Kidney (tissue), 14 donors: ENCODE results near the gene SIPA1L2. TPM values are rescaled to one million over a fixed set of nuclear protein-coding genes. Genes with fewer than 3 reads are reported as not detected.
A peak's percentile ranks its signal among the peaks of the same experiment; 100 is the strongest.

Source experiments
- DNase-seq, 5 donors: peaks; one replicate each; pipeline ENCODE4 v3.0.0-alpha.2; 2013 to 2020
- FAIRE-seq: peaks from 2 replicates; lab custom pipeline; 2012; peaks lifted over from hg19 to GRCh38; lab: Jason Lieb, UNC
- H3K27ac ChIP-seq, 2 donors: one replicate each; pipeline ENCODE4 v1.7.0; 2013; ENCODE audit warnings: low read depth in 2 of 2, low read length in 2 of 2, inconsistent platforms in 1 of 2
- H3K27me3 ChIP-seq: one replicate; pipeline ENCODE4 v1.7.1; 2013; ENCODE audit warnings: low read length, inconsistent platforms; ENCODE audit not compliant: control insufficient read depth, insufficient read depth
- H3K36me3 ChIP-seq, 3 donors: one replicate each; pipeline versions ENCODE4 v1.7.0 to v1.7.1; 2013; ENCODE audit warnings: low read length in 3 of 3, control low read depth in 1 of 3, inconsistent platforms in 1 of 3; ENCODE audit not compliant: insufficient read depth in 3 of 3, control insufficient read depth in 2 of 3
- H3K4me1 ChIP-seq, 3 donors: one replicate each; pipeline versions ENCODE4 v1.7.0 to v1.7.1; 2013; ENCODE audit warnings: low read length in 3 of 3, inconsistent platforms in 1 of 3, low read depth in 1 of 3; ENCODE audit not compliant: control insufficient read depth in 2 of 3, insufficient read depth in 2 of 3
- H3K4me3 ChIP-seq, 3 donors: one replicate each; pipeline versions ENCODE4 v1.7.0 to v1.8.1; 2013; ENCODE audit warnings: low read length in 3 of 3, control low read depth in 1 of 3, inconsistent platforms in 1 of 3
- H3K9ac ChIP-seq, 3 donors: one replicate each; pipeline versions ENCODE4 v1.7.0 to v1.7.1; 2013; ENCODE audit warnings: low read length in 3 of 3, control low read depth in 1 of 3, inconsistent platforms in 1 of 3
- H3K9me3 ChIP-seq, 3 donors: one replicate each; pipeline versions ENCODE4 v1.7.0 to v1.7.1; 2013; ENCODE audit warnings: low read length in 3 of 3, control low read depth in 1 of 3, inconsistent platforms in 1 of 3; ENCODE audit not compliant: control insufficient read depth in 2 of 3, insufficient read depth in 1 of 3
- CTCF ChIP-seq: IDR thresholded peaks from 3 replicates; pipeline ENCODE4 v1.5.1; 2012; ENCODE audit warnings: mild to moderate bottlenecking, moderate library complexity, borderline replicate concordance; ENCODE audit not compliant: insufficient read depth; ENCODE audit errors: extremely low read depth
- intact Hi-C: fragments of 100-400 bp; cut with DNase I; formaldehyde crosslinking; loops from one replicate; pipeline ENCODE4 v1.11.1; 2022
- polyA plus RNA-seq: library from polyadenylated mRNA; stranded (reverse); fragments of 350-450 nt; fragmentation: Illumina TruSeq; extraction: RNeasy Lipid Tissue Mini Kit (QIAGEN cat#74804); gene quantifications from one replicate; pipeline ENCODE4 v1.2.3, GENCODE V29; 2014; ENCODE audit warnings: low read depth, low replicate concordance; ENCODE audit not compliant: insufficient read depth
- total RNA-seq: library from RNA; stranded (reverse); fragmentation: NEBNext Ultra II Directional; extraction: Animal tissue kit (Norgen Biotek cat#: 25700); gene quantifications from one replicate; pipeline ENCODE4 v1.2.1, GENCODE V29; 2021
- donor health status: control.
- donor health status: control.
- donor health status: control.
- donor health status: control.
- donor health status: control.
- donor health status: DM: yes; HTN: yes; CAD: no.
- donor health status: Normal renal cell carcinoma (clear cell type).

The SIPA1L2 gene
- total and polyA plus RNA-seq, 2 donors from 2014 or later: 4.0 to 20.2 TPM

GRCh38 chr1:232590744-232591082 lies 39.2 kb downstream of the SIPA1L2 start:
- peaks cover 0 to 6% (median 4%) of the 10 kb centered on the region in 3 donors for H3K4me1 ChIP-seq
- no peaks in the 10 kb centered on the region for H3K27me3 ChIP-seq
- FAIRE-seq: no peak
- no peak for TF ChIP-seq CTCF
- H3K36me3 ChIP-seq: no peaks in the 10 kb centered on the region
- peak overlapping the region in 1 of 2 donors; percentile 71 for H3K27ac ChIP-seq
- no peak overlapping the region for H3K4me3 ChIP-seq
- H3K9ac ChIP-seq: no peak overlapping the region
- DNase-seq: no peak
- no peaks in the 10 kb centered on the region for H3K9me3 ChIP-seq
- intact Hi-C loops: no loop called here

GRCh38 chr1:232589812-232590743 lies 39.9 kb downstream of the SIPA1L2 start:
- Histone ChIP-seq H3K27ac (peak overlapping the region in 1 of 2 donors; percentile 71), H3K27me3 (no peaks in the 10 kb centered on the region), H3K4me1 (peaks cover 0 to 6% (median 4%) of the 10 kb centered on the region in 3 donors), H3K9me3 (no peaks in the 10 kb centered on the region), H3K36me3 (no peaks in the 10 kb centered on the region), H3K4me3 (no peak overlapping the region), H3K9ac (no peak overlapping the region)
- DNase-seq (peak in 1 of 5 donors; percentile 45), FAIRE-seq (no peak)
- TF ChIP-seq CTCF: no peak
- intact Hi-C loops: no loop called here

- Histone ChIP-seq H3K36me3 (no peaks in the 10 kb centered on the region), H3K4me1 (peaks cover 0 to 6% (median 4%) of the 10 kb centered on the region in 3 donors), H3K27ac (peak overlapping the region in 1 of 2 donors; percentile 71), H3K9ac (no peak overlapping the region), H3K27me3 (no peaks in the 10 kb centered on the region), H3K4me3 (no peak overlapping the region), H3K9me3 (no peaks in the 10 kb centered on the region)
- DNase-seq (peak in 1 of 5 donors; percentile 26), FAIRE-seq (no peak)
- no peak for TF ChIP-seq CTCF
- intact Hi-C loops: no loop called here
Observed at GRCh38 chr1:232589111-232589811, 40.7 kb downstream of the SIPA1L2 start.
